Smooth muscle cell of the brain vasculature (primary cell): Measurements from ENCODE around the gene TRMT61B.

Source experiments
- DNase-seq: peaks from one replicate; pipeline ENCODE4 v3.0.0-alpha.2; 2012; ENCODE audit warnings: low read depth, low spot score

TRMT61B gene

DNA sequence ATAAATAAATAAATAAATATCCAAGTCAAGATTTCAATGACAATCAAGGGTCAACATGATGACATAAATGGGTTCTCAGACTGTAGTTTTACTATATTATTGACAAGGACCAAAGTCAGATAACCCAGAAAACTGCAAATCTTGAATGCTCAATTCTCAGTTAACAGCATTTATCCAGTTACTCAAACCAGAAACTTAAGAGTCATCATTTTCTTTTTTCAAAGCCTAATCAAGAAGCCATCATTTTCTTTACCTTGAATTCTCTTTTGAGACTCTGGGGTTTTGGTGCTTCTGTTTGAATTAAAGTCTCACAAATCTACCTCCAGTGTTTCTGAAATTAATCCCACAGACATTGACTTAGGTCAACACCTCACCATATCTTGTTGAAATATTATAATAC lies 14.1 kb downstream of the TRMT61B start:
- no peak for DNase-seq

DNA sequence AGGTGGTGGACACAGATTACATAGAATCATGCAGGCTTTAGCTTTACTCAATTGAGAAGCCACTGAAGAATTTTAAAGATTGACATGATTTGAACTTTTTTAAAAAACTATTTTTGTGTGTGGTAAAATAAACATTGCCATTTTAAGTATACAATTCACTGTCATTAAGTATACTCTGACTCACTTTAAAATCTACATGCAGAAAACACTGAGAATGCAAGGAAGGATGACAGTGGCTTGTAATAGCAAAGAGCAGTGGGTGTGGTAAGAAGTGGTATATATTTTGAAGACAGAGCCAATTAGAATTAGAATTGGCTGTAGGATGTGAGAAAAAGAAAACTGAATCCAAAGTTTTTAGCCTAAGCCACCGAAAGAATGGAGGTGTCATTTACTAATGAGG lies 14.9 kb downstream of the TRMT61B start:
- DNase-seq = no peak

DNA sequence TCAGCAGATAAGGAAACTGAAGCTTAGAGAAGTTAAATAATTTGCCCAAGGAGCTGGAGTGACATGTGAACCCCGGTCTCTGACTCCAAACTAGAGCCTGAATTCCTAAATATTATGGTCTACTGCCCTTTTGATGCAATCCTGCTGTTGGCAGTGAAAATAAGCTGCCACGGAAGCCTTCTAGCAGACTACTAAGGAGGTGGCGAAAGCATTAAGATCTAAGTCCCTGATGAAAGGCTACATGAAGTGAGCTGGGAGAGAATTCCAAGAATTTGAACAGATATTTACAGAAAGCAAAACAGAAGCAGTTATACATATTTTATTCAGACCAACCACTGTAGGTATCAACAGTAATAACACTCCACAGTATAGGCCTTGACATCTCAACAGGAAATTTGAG lies 28.1 kb downstream of the TRMT61B start:
- DNase-seq = no peak

DNA sequence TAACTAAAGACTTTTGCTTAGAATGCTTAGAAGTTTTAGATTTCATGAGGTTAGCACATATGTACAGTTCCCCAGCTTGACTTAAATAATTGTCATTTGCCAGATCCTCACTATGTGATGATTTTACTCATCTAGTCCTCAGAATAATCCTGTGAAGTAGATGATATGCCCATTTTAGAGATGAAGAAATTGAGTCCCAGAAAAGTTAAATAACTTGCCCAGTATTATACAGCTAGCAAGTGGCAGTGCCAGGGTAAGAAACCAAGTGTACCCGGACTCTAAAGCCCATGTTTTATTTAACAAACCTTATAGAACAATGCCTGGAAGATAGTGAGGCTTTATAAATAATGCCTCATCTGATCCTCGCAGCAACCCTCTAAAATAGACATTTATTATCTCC lies 31.1 kb downstream of the TRMT61B start:
- DNase-seq = no peak

- no peak for DNase-seq
These were observed 34.3 kb downstream of the TRMT61B start for GRCh38 chr2:28835781-28836180.

DNA sequence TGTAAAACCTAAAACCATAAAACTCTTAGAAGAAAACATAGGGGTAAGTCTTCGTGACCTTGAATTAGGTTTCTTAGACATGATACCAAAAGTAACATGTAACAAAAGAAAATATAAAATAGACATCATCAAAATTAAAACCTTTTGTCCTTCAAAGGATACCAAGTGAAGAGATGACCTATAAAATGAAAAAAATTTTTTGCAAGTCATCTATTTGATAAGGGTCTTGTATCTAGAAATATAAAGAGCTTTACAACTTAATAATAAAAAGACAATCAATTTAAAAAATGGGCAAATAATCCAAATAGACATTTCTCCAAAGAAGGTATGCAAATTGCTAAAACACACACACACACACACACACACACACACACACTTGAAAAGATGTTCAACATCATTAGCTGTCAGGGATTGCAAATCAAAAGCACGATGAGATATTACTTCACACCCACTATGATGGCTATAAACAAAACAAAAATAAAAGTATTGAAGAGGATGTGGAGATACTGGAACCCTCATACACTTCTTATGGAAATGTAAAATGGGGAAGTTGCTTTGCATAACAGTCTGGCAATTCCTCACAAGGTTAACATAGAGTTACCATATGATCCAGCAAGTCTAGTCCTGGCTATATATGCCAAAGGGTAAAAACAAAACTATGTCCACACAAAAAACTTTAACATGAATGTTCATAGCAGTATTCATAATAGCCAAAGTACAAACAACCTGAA lies 36.2 kb downstream of the TRMT61B start:
- DNase-seq = no peak

DNA sequence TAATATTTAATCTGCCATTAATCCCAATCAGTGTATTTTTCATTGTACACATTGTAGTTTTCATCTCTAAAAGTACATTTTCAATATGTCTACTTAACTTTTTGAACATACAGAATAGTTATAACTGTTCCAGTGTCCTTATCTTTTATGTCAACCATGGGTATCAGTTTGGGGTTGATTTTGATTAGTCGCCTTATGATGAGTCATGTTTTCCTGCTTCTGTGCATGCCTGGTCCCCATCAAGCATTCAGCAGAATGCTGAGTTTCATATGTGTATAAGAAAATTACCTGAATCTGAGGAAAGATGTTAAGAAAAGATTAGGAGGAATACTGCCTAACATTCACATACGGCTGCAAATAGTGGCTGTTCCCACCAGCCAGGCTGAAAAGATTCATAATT lies 41.7 kb downstream of the TRMT61B start:
- DNase-seq = no peak

DNA sequence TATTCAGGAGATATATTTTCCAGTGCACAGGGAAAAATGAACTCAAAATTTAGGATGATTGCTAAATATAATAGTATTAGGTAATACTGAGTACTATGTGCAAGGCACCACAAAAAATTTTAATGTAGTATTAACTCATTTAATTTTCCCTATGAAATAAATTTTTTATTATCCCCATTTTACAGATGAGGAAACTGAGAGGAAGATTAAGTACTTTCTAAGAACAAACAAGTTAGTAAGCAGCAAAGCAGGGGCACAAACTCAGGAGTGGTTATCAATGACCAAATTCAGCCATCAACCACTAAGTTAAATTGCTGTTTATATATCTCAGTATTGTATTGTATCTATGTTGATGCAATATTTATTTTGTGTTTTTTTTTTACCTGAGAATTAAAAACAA lies 45.2 kb downstream of the TRMT61B start:
- DNase-seq = no peak

DNA sequence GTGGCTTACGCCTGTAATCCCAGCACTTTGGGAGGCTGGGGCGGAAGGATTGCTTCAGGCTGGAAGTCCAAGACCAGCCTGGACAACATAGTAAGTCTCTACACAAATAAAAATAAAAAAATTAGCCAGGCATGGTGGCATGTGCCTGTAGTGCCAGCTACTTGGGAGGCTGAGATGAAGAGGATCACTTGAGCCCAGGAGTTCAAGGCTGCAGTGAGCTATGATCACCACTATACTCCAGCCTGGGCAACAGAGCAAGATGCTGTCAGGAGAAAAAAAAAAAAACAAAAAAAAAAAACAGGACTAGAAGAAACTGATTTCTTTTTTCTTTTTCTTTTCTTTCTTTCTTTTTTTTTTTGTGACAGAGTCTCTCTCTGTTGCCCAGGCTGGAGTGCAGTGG lies 45.9 kb downstream of the TRMT61B start:
- no peak for DNase-seq

DNA sequence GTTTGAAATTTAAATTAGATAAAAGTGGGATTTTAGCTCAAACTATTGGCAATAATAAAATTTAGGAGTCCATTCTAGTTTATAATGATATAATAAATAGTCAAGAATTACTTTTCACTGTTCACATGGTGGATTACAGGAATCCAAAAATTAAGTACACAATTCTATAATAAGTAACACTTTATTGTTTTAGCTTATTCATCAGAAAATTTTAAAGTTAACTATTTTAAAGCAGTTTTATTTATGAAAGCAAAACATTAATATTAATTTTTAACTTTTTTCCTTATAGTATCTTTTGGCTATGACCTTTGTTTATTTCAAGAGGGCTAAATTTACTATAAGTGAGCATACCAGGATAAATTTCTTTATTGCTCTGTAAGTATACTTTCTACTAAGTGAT lies 48.1 kb downstream of the TRMT61B start:
- no peak for DNase-seq

DNA sequence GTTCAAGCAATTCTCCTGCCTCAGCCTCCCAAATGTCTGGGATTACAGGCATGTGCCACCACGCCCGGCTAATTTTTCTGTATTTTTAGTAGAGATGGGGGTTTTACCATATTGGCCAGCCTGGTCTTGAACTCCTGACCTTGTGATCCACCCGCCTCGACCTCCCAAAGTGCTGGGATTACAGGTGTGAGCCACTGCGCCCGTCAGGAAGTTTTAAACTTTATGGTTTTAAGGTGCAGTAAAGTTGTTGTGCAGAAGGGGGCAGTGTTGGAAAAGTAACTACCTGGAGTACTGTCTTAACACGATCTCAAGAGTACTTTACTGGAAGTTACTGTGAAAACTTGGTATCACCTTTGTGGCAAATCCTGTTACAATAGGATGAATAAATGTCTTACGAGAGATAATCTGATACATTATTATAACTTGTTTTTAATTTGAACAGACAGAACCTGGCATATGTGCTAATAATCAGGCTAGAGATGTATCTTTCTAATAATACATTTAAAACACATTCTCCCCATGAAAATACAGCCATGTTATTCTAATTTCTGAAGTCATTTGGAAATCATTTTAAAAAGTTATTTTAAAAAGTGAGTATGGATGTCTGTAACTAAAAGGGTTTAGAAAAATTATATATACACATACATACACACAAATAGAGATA lies 48.7 kb downstream of the TRMT61B start:
- DNase-seq = no peak

DNA sequence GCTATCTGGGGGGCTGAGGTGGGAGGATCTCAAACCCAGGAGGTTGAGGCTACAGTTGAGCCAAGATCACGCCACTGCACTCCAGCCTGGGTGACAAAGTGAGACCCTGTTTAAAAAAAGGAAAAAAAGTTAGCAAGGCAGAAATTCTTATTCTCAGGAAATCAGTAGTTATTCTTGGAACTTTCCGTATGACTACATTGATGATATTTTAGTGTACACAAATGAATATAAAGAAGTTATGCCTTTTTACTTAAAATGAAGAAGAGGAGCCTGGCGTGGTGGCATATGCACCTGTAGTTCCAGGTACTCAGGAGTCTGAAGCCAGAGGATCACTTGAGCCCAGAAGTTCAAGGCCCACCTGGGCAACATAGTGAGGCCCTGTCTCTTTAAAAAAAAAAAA lies 52.1 kb downstream of the TRMT61B start:
- no peak for DNase-seq

DNA sequence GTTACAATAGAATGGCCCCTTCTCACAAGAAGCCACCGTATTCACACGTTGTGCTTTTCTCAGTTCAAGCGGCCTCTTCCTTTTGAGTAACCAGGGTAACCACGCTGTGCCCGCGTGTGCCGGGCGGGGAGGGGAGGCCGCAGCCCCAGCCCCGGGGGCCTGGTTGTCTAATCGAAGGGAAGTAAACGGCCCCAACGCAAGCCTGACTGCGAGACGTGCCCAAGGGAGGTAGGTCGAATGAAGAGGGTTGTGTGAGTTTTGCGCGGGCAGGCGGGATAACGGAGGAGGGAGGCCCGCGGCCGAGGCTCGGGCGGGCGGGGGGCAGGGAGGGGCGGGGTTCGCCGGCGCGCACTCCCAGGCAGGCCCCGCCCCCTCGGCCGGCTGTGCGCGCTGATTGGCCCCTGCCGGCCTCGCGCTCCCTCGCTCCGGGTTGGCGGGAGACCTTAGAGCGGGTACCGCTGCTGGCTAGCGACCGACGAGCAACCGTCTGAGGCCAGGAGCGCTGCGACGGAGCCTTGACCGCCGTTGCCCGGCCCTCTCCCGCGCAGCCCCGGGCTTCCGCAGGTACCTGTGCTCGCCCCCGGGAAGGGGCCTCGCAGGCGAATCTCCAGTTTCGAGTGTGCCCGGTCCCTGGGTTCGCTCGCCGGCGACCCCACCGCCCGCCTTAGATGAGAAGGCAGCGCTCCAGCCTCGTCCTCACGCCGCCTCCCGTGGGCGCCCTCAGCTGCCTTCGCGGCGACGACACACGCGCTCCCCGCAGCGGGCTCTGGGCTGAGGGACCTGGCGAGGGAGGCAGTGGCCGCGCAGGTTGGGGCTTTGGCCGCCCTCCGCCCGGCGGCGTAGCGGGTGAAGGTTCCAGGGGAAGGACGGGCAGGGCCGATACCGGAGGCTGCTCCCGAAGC lies 59.5 kb downstream of the TRMT61B start, which contains the start of gene SPDYA:
Gene SPDYA, plus strand, starts transcription at position 451 of the 902 bp plus-strand sequence. CDS start 5,181 bp downstream, outside the sequence.
- no peak for DNase-seq

- DNase-seq = no peak
These were observed 60.2 kb downstream of the TRMT61B start for GRCh38 chr2:28809927-28810326.

GRCh38 chr2:28802975-28803429 lies 67.1 kb downstream of the TRMT61B start:
- no peak for DNase-seq

- no peak for DNase-seq
These were observed 68.4 kb downstream of the TRMT61B start for GRCh38 chr2:28801726-28802125.
